ENCODE data around the gene CCDC81. TPM values are rescaled to one million over a fixed set of nuclear protein-coding genes. Genes with fewer than 3 reads are reported as not detected.

CCDC81 gene
- total and polyA plus RNA-seq, 9 of the 15 experiments (the other 6 are each of a cell fraction or from before 2014, with no cell fraction given), result 0.16 to 1.0 (median 0.41) TPM

- Histone ChIP-seq H2AFZ (ENCODE audit: low read depth, low read length) (no peak overlapping the region), H3K4me1 (replicated peaks in 1 of 2; ENCODE audit: control insufficient read depth in 2 of 2, insufficient read depth in 2 of 2, low read length in 2 of 2) (peaks cover 0 to 2% of the 10 kb centered on the region in 2 experiments; a peak in 2 of 5 replicates), H3K9me3 (replicated peaks; ENCODE audit: control insufficient read depth, insufficient read depth, low read depth, low read length) (0 out of 2 replicates have a peak, but pooled peaks cover 2% of the 10 kb centered on the region), H3K4me3 (no peak overlapping the region), H3K27me3 (ENCODE audit: control insufficient read depth in 2 of 2, insufficient read depth in 2 of 2, low read length in 2 of 2) (no peaks in the 10 kb centered on the region; a peak in 1 of 5 replicates), H3K27ac (ENCODE audit: extremely low read depth, low read depth, low read length) (no peak overlapping the region), H3K9me1 (ENCODE audit: control insufficient read depth, insufficient read depth, low read length) (no peaks in the 10 kb centered on the region), H4K20me1 (replicated peaks; ENCODE audit: control insufficient read depth, insufficient read depth, low read length) (no peaks in the 10 kb centered on the region), H3K36me3 (ENCODE audit: control insufficient read depth, insufficient read depth, low read length) (no peaks in the 10 kb centered on the region), H3K4me2 (ENCODE audit: insufficient read depth, low read length) (no peak overlapping the region), H3K9ac (ENCODE audit: insufficient read depth in 1 of 2, low read depth in 2 of 2, low read length in 2 of 2) (no peak overlapping the region), H3K79me2 (ENCODE audit: control insufficient read depth, insufficient read depth, low read length) (no peaks in the 10 kb centered on the region)
- TF ChIP-seq CBX2 (IDR thresholded peaks at IDR 0.05; ENCODE audit: insufficient read depth, low read length, poor library complexity, severe bottlenecking) (no peak), GABPB1 (CRISPR knock-in tag; IDR thresholded peaks at IDR 0.05) (no peak), ERF (CRISPR knock-in tag; IDR thresholded peaks at IDR 0.05) (no peak)
- FAIRE-seq (no peak), ATAC-seq (no peak), DNase-seq (ENCODE audit: extremely low read depth in 1 of 4, low spot score in 3 of 4) (no peak)
- 44% methylated on average over 7 of the region's 7 CpGs for WGBS (ENCODE audit: insufficient coverage, low coverage, missing lambda C conversion rate)
- intact Hi-C loops (cut with micrococcal nuclease) (no loop called here), in situ Hi-C loops (cut with MboI) (no loop called here)
- POLR2A ChIA-PET, result interaction anchor here (0.6 kb wide), 1 partner anchor 212 kb away, joined by 3 read pairs; no protein-coding TSS in a partner anchor
- no TSS peak for BruUV-seq (replicated peaks)
- CTCF ChIA-PET (ENCODE audit: low intra/inter-chr PET ratio), result no interaction called here
Observed at GRCh38 chr11:86369668-86370067, 5.0 kb upstream of the CCDC81 start.

DNA sequence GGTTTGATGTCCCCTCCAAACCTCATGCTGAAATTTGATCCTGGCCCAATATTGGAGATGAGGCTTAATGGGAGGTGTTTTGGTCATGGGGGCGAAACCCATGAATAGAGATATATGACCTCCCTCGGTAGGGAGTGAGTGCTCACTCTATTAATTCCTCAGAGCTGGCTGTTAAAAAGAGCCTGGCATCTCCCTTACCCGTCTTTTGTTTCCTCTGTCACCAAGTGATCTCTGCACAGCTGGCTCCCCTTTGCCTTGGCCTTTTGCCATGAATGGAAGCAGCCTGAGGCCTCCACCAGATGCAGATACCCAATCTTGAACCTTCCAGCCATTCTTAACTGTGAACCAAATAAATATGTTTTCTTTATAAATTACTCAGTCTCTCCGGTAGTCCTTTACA lies 4.5 kb upstream of the CCDC81 start:
- no peak overlapping the region for H3K27ac ChIP-seq (ENCODE audit: extremely low read depth, low read depth, low read length)
- no peaks in the 10 kb centered on the region for H3K9me1 ChIP-seq (ENCODE audit: control insufficient read depth, insufficient read depth, low read length)
- DNase-seq (ENCODE audit: extremely low read depth in 1 of 4, low spot score in 3 of 4), result no peak
- H3K36me3 ChIP-seq (ENCODE audit: control insufficient read depth, insufficient read depth, low read length), result no peaks in the 10 kb centered on the region
- H3K79me2 ChIP-seq (ENCODE audit: control insufficient read depth, insufficient read depth, low read length), result no peaks in the 10 kb centered on the region
- no peak overlapping the region for H3K4me3 ChIP-seq
- H3K9me3 ChIP-seq (replicated peaks; ENCODE audit: control insufficient read depth, insufficient read depth, low read depth, low read length), result 0 out of 2 replicates have a peak, but pooled peaks cover 2% of the 10 kb centered on the region
- intact Hi-C loops (cut with micrococcal nuclease), result no loop called here
- peaks cover 0 to 4% of the 10 kb centered on the region in 2 experiments; a peak in 2 of 5 replicates for H3K4me1 ChIP-seq (replicated peaks in 1 of 2; ENCODE audit: control insufficient read depth in 2 of 2, insufficient read depth in 2 of 2, low read length in 2 of 2)
- ATAC-seq, result no peak
- H3K9ac ChIP-seq (ENCODE audit: insufficient read depth in 1 of 2, low read depth in 2 of 2, low read length in 2 of 2), result no peak overlapping the region
- no TSS peak for BruUV-seq (replicated peaks)
- ChIA-PET POLR2A (interaction anchor here (1.0 kb wide), 1 partner anchor 68 kb away, joined by 3 read pairs; the partner anchor contains the start of gene HIKESHI), CTCF (ENCODE audit: low intra/inter-chr PET ratio) (no interaction called here)
- H3K4me2 ChIP-seq (ENCODE audit: insufficient read depth, low read length), result no peak overlapping the region
- no peak for FAIRE-seq
- no peak overlapping the region for H2AFZ ChIP-seq (ENCODE audit: low read depth, low read length)
- H3K27me3 ChIP-seq (ENCODE audit: control insufficient read depth in 2 of 2, insufficient read depth in 2 of 2, low read length in 2 of 2), result no peaks in the 10 kb centered on the region; a peak in 1 of 5 replicates
- in situ Hi-C loops (cut with MboI), result no loop called here
- 47% methylated on average over 4 of the region's 4 CpGs for WGBS (ENCODE audit: insufficient coverage, low coverage, missing lambda C conversion rate)
- H4K20me1 ChIP-seq (replicated peaks; ENCODE audit: control insufficient read depth, insufficient read depth, low read length), result no peaks in the 10 kb centered on the region
- no peak for TF ChIP-seq ZNF239 (CRISPR knock-in tag; IDR thresholded peaks at IDR 0.05)
- no peak for TF ChIP-seq EHMT2 (IDR thresholded peaks at IDR 0.05)
- TF ChIP-seq ZNF24 (IDR thresholded peaks at IDR 0.05), result no peak
- TF ChIP-seq ZFP36 (IDR thresholded peaks at IDR 0.05; ENCODE audit: low read depth, low read length, partially characterized antibody), result no peak
- no peak for TF ChIP-seq TFAM (CRISPR knock-in tag; conservative IDR thresholded peaks at IDR 0.05)
- TF ChIP-seq, protein P1, sequence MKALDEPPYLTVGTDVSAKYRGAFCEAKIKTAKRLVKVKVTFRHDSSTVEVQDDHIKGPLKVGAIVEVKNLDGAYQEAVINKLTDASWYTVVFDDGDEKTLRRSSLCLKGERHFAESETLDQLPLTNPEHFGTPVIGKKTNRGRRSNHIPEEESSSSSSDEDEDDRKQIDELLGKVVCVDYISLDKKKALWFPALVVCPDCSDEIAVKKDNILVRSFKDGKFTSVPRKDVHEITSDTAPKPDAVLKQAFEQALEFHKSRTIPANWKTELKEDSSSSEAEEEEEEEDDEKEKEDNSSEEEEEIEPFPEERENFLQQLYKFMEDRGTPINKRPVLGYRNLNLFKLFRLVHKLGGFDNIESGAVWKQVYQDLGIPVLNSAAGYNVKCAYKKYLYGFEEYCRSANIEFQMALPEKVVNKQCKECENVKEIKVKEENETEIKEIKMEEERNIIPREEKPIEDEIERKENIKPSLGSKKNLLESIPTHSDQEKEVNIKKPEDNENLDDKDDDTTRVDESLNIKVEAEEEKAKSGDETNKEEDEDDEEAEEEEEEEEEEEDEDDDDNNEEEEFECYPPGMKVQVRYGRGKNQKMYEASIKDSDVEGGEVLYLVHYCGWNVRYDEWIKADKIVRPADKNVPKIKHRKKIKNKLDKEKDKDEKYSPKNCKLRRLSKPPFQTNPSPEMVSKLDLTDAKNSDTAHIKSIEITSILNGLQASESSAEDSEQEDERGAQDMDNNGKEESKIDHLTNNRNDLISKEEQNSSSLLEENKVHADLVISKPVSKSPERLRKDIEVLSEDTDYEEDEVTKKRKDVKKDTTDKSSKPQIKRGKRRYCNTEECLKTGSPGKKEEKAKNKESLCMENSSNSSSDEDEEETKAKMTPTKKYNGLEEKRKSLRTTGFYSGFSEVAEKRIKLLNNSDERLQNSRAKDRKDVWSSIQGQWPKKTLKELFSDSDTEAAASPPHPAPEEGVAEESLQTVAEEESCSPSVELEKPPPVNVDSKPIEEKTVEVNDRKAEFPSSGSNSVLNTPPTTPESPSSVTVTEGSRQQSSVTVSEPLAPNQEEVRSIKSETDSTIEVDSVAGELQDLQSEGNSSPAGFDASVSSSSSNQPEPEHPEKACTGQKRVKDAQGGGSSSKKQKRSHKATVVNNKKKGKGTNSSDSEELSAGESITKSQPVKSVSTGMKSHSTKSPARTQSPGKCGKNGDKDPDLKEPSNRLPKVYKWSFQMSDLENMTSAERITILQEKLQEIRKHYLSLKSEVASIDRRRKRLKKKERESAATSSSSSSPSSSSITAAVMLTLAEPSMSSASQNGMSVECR (CRISPR knock-in tag; IDR thresholded peaks at IDR 0.05), result no peak
- no peak for TF ChIP-seq FOXO4 (CRISPR knock-in tag; IDR thresholded peaks at IDR 0.05)
- TF ChIP-seq CTBP1 (IDR thresholded peaks at IDR 0.05; ENCODE audit: borderline replicate concordance), result no peak
- no peak for TF ChIP-seq COPS2 (conservative IDR thresholded peaks at IDR 0.05)
